Measurements from ENCODE around the gene CNPY2.

- TF ChIP-seq CTCF (IDR thresholded peaks at IDR 0.05) (no peak), POLR2A (IDR thresholded peaks at IDR 0.05) (no peak)
These were observed 17.4 kb upstream of the CNPY2 start for GRCh38 chr12:56333197-56333678.

All from body of pancreas (tissue), 4 donors.